Brain microvascular endothelial cell (primary cell): ENCODE data around the gene HMCN2.

Experiments
- DNase-seq: peaks from one replicate; pipeline ENCODE4 v3.0.0-alpha.2; 2020
- H3K27ac ChIP-seq: fragments of 250-450 bp; sonication (Bioruptor Pico); 2 replicates; pipeline ENCODE4 v1.5.1; 2020; ENCODE audit warnings: mild to moderate bottlenecking, moderate library complexity
- H3K27me3 ChIP-seq: fragments of 250-450 bp; sonication (Bioruptor Pico); replicated peaks from 2 replicates; pipeline ENCODE4 v1.5.1; 2020; ENCODE audit warnings: mild to moderate bottlenecking
- H3K36me3 ChIP-seq: fragments of 250-450 bp; sonication (Bioruptor Pico); replicated peaks from 2 replicates; pipeline ENCODE4 v1.5.1; 2020; ENCODE audit warnings: mild to moderate bottlenecking
- H3K4me3 ChIP-seq: 2 replicates; pipeline ENCODE4 v1.5.1; 2011; ENCODE audit warnings: low read depth, mild to moderate bottlenecking, control low read depth, low read length, moderate library complexity
- in situ Hi-C: cut with HindIII; loops from 2 replicates; pipeline ENCODE4 v1.10.0; 2017; ENCODE audit warnings: low sequenced_read_pairs, low pct_ligation_motif_present
- TF ChIP-seq, protein P1 (sequence below): IDR thresholded peaks from 2 replicates; pipeline ENCODE4 v1.5.1; 2011; ENCODE audit warnings: low read depth, mild to moderate bottlenecking, moderate library complexity, low read length, control low read depth, inconsistent platforms; ENCODE audit errors: missing control alignments

The HMCN2 gene

DNA sequence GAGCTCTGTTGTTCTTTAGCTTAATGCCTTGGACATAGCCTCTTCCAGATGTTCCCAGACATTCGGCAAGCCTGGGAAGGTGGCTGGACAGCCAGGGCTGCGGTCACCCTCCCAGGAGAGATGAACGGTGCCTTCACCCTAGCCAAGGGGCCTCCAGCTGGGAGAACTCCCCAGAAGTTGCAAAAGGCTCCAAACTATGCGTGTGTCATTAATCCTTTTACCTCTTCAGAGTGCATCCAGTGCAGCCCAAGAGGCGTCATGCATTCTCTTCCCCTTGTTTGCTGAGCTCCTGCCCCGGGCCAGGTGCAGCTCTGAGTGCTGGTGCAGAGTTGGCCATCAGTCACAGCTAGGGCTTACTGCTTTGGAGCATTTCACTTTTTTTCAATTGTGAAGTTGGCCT is 22.8 kb downstream of the HMCN2 start:
- Histone ChIP-seq H3K27me3 (peaks cover 35% of the 10 kb centered on the region), H3K4me3 (no peak overlapping the region), H3K27ac (no peak overlapping the region), H3K36me3 (no peaks in the 10 kb centered on the region)
- in situ Hi-C loops: no loop called here
- TF ChIP-seq, protein P1, sequence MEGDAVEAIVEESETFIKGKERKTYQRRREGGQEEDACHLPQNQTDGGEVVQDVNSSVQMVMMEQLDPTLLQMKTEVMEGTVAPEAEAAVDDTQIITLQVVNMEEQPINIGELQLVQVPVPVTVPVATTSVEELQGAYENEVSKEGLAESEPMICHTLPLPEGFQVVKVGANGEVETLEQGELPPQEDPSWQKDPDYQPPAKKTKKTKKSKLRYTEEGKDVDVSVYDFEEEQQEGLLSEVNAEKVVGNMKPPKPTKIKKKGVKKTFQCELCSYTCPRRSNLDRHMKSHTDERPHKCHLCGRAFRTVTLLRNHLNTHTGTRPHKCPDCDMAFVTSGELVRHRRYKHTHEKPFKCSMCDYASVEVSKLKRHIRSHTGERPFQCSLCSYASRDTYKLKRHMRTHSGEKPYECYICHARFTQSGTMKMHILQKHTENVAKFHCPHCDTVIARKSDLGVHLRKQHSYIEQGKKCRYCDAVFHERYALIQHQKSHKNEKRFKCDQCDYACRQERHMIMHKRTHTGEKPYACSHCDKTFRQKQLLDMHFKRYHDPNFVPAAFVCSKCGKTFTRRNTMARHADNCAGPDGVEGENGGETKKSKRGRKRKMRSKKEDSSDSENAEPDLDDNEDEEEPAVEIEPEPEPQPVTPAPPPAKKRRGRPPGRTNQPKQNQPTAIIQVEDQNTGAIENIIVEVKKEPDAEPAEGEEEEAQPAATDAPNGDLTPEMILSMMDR: no peak
- DNase-seq: no peak

DNA sequence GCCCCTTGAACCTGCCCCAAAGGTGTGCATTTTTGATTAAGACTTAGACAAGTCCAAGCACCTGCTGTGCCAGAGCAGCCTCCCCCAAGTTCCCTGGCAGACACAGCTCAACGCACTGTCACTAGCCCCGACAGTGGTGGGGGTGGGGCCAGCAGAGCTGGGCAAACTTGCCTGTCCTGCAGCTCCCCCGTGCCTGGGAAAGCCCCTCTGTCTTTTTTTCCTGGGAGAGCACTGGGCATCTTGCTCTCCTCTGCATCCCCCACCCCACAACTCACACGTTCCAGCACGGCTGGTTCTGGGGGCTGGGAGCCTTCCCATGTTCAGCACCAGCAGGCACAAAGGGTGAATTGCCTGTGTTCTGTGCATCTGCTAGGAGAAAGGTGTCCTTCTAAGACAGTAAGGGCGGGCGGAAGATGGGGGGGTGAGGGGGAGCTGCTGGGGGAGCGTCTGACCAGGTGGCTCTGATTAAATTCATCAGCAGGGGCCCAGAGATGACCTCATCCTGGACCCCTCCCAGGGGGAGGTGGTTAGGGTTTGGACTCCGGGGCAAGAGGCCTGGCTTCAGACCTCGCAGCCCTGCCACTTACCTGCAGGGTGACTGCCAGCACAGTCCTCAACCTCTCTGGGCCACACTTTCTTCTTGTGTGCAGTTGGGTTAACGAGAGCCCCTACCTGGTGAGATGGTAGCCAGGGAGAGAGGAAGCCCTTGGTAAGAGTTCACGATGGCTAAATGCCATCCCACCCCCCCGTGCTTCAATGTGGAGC is 23.5 kb downstream of the HMCN2 start:
- TF ChIP-seq, protein P1: no peak
- in situ Hi-C loops: no loop called here
- Histone ChIP-seq H3K27me3 (peaks cover 28% of the 10 kb centered on the region), H3K27ac (no peak overlapping the region), H3K36me3 (no peaks in the 10 kb centered on the region), H3K4me3 (no peak overlapping the region)
- no peak for DNase-seq

DNA sequence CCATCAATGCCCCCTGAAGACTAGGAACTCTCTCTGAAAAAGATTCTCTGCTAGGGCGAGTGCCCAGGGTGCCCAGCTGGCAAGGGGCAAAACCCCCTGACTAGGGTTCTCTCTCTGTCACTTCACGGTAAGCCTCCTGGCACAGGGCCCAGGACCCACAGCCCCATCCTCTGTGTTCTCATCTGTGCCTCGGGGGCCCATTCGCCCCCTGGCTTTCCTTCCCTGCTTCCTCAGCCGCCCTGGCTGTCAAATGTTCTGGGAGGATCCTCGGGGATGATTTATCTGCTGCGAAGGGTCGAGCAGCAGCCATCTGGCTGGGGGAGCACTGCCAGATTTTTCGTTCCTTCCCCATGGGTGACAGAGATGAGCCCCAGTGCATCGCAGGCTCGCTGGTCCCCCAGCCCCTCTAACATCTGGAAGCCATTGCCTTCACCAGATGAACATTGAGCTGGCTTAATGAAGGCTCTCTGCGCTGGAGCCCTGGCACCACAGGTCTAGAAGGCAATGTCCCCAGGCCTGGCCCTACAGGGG is 24.2 kb downstream of the HMCN2 start:
- in situ Hi-C loops: no loop called here
- no peak overlapping the region for H3K27ac ChIP-seq
- TF ChIP-seq, protein P1: no peak
- H3K36me3 ChIP-seq: no peaks in the 10 kb centered on the region
- H3K27me3 ChIP-seq: peaks cover 27% of the 10 kb centered on the region
- no peak for DNase-seq
- H3K4me3 ChIP-seq: no peak overlapping the region

DNA sequence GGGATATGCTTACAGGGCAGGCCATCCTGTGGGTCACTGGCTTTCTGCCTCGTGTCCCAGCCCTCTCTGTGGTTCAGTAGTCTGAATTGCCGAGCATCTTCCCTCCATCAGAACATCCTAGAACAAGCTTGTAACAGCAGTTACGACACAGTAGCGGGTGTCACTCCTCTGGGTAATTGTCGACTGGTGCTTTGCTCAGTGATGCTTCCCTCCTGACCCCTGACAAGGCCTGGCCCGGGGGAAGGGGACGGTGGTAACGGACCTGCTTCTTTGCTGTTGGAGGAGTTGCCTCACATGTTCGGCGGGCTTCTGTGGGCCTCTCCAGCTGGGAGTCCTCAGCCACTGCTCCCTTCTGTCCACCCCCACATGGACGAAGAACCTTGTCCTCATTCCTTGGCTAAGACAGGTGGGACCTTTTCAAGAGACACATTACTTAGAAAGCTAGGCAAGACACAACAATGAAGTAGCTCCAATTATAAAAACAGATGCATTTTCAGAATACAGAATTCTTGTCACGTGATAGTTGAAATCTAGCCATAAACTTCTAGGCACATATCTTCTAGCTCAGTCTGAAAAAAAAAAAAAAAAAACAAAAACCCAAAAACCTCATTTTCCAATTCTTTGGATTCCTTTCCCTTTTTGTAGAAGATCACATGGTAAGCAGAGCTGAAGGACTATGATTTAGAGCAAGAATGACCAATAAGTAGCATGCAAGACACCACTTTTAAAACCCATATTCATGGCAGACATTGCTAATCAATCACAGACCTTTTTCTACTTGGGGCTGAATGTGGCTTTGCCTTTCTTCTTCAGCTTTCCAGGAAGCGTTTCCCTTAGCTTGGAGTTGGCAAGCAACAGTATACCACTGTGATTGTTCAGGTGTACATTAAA is 25.0 kb downstream of the HMCN2 start:
- DNase-seq: no peak
- no peaks in the 10 kb centered on the region for H3K36me3 ChIP-seq
- TF ChIP-seq, protein P1: no peak
- no peak overlapping the region for H3K4me3 ChIP-seq
- peaks cover 27% of the 10 kb centered on the region for H3K27me3 ChIP-seq
- H3K27ac ChIP-seq: no peak overlapping the region
- in situ Hi-C loops: no loop called here

DNA sequence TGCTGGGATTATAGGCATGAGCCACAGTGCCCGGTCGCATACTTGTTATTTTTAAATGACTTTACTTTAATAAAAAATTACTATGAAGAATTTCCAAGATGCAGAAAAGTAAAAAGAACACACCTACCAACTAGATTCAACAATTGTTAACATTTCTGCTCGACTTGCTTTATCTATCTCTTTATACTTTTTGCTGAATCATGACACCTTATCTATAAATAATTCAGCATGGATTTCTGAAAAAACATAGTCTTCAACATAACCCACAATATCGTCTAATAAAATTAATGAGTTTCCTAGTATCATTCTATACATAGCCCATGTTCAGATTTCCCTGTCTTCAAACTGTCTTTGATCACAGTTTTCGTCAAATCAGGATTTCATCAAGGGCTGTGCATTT is 25.9 kb downstream of the HMCN2 start:
- Histone ChIP-seq H3K36me3 (no peaks in the 10 kb centered on the region), H3K27ac (no peak overlapping the region), H3K4me3 (no peak overlapping the region), H3K27me3 (peaks cover 27% of the 10 kb centered on the region)
- TF ChIP-seq, protein P1: no peak
- DNase-seq: no peak
- in situ Hi-C loops: no loop called here
